GM18502 (cell line): ENCODE results near the gene MGRN1.

Experiments
- ATAC-seq: cut with Tn5 transposase; IDR thresholded peaks from one replicate; pipeline ENCODE4 v1.9.1; 2021; ENCODE audit warnings: mild to moderate bottlenecking; ENCODE audit not compliant: unreplicated experiment, poor library complexity

Gene MGRN1

DNA sequence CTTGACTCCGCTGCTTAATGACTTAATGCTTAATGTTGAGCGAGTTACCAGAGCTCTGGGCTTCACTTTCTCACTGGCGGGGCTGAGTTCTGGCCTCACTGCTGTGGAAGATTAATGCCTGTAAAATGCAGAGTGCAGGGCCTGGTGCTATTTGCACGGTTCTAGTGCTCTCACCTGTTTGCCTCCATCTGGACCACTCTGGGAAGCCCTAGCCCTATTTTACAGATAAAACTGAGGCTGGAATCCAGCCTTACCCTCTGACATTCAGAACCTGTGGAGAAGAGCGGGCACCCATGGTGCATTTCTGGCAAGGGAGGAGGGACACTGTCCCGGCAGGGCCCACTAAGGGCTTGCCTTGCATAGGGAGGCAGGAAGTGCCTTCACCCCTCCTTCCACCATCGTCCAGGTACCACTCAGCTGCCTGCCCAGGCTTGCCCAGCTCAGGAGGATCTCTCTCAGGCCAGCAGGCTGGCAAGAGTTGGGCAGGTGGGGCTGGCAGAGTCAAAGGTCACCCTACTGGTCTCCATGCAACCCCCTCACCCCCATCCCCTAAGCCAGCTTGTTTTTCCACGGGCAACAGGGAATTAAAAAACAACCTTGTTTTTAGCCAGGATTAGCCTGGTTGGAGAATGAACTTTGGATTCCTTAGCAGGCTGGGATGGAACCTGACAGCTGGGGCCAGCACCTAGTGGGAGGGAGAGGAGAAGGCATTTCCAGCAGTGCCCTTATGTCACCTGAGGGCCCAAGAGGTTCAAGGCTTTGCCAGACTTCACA is 5.8 kb upstream of the MGRN1 start:
- ATAC-seq: no peak

DNA sequence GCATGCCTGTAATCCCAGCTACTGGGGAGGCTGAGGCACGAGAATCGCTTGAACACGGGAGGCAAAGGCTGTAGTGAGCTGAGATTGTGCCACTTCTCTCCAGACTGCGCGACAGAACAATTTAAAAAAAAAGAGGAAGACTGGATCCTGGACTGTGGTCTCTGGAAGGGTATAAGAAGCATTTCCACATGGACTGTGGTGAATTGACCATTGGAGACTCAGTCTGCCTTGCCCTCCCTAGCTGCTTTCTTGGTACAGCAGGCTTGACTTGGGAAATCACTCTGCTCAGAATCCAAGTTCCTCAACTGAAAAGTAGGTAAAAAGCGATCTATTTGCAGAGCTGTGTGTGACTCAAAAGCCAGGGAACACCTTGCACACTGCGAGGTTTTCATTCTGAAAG is 1.0 kb upstream of the MGRN1 start:
- no peak for ATAC-seq

DNA sequence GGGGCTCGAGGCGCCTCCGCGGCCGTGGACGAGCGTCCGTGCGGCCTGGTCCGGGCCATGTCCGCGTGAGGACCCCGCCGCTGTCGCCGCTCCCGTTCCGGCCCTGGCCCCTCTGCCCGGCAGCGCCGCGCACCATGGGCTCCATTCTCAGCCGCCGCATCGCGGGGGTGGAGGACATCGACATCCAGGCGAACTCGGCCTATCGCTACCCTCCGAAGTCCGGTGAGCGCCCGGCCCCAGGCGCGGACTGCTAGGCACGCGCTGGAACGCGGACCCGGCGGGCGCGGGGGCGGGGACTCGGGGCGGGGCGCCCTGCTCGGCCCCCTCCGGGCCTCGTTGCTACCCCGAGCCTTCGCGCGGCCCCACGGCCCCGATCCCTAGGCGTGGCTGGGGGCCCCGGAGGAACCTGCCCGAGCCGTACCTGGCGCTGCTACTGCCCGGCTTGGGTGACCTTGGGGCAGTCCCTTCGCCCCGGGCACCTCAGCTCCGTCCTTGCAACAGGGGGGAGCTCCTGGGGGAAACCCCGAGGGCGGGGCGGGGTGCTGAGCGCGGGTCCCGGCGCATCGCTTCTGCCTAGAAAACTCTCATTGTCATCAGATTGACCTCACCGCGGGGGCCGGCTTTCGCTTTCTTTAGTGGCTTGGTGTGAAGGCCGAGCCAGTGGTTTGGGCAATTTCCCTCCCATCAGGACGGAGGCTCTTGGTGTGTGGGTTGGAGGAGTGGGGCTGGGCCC is 367 bp downstream of the MGRN1 start:
- peak; percentile 57 for ATAC-seq

DNA sequence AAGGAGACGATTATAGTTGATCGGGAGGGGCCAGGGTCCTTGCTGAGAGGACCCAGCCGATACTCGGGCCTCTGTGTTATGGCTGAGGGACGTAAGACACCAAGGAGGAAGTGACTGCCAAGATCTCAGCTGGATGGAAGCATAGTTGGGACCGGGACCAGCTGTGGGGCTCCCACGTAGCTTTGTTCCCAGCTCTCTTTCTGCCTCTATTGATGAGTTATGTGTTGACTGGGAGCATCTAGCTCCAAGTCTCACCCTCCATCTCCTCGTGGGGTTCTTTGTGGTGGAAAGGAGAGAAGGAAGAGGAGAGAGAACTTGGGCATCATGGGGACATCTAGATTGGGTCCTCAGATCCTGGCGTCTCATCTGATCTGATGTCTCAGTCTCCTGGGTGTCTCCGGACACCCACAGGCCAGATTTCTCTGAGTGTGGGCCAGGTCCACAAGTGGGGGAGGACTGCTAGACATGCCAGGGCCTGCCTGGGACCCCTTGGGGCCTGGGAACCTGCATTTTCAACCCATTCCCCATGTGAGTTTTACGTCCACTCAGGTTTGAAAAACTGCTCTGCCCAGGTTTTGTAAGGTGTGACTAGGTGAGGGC is 1.0 kb downstream of the MGRN1 start:
- ATAC-seq: no peak

DNA sequence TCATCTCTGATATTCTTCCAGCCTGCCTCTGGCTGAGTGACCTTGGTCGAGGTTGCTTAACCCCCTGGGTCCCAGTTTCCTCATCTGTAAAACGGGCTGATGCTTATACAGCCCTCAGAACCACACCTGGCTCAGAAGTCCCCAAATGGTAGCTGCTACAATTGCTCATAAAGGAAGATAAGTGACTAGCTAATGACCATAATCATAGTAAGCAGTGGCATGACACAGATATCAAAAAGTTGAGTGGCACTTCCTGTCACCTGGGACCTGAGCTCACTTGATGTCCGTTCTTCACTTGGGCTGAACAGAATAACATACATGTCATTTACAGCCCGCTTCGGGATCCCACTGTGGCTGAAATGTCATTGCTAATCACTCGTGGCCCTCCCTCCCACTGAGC is 1.8 kb downstream of the MGRN1 start:
- no peak for ATAC-seq

DNA sequence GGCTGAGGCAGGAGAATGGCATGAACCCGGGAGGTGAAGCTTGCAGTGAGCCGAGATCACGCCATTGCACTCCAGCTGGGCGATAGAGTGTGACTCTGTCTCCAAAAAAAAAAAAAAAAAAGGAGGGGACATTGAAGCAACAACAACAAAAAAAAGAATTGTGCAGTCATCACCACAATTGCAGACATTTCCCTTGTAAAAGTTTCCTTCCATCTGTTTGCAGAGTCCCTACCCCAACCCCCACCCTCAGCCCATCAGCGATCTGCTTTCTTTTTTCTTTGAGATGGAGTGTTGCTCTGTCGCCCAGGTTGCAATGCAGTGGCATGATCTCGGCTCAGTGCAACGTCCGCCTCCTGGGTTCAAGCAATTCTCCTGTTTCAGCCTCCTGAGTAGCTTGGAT is 3.7 kb downstream of the MGRN1 start:
- no peak for ATAC-seq

DNA sequence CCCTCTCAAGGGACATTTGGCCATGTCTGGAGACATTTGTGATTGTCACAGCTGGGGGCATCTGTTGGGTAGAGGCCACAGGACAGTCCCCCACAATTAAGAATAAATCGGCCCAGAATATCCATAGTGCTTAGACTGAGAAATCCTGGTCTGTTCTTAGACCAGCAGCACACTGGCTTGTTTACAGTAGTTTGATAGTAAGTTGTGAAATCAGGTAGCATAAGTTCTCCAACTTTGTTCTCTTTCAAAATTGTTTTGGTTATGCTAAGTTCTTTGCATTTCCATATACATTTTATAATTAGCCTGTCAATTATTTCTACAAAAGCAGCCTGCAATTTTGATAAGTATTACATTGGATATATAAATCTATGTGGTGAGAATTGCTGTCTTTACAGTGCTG is 6.8 kb downstream of the MGRN1 start:
- ATAC-seq: no peak

DNA sequence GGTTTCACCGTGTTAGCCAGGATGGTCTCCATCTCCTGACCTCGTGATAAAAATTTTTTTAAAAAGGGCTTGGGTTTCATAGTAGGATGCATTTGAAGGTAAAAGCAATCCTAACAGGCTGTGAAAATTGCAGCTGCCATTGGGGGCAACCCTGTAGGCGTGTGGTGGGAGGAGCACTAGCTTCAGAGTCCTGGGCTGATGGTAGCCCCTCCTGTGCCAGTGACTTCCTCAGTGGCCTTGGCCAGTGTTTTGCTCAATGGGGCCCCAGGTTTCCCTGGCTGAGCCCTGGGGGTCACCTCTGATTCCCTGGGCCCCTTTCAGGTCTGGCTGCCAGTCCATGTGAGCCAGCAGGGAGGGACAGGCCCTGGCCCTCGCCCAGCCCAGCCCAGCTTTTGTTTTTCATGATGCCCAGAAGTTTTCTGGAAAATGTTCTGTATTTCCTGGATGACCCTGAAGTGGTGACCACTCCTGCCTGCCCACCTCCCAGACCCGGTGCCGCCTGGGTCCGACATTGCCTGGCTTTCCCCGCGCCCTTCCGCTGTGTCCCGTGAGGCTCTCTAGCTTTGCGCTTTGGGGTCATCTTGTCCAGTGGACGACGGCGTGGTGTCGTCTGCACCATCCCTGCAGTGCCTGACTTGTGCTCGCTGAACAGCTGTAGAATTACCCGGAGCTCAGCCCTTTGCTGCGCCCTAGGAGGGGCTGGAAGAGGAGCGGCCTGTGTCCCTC is 9.4 kb downstream of the MGRN1 start:
- ATAC-seq: no peak

DNA sequence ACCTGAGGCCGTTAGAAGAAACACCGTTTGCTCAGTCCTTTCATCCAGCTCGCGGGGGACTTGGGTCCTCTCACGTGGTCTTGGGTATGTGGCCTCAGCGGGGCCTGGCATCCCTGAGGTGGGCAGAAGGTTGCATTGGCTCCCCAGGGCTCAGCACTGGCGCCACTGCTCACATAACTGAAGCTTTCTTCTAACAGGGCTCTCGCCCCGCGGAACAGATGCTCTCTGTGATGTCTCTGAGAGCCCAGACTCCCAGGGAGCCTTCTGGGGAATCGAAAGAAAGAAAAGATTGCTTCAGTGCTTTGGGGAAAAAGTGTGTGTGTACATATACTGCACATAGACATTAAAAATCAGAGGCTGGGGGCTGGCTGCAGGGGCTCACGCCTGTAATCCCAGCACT is 10.1 kb downstream of the MGRN1 start:
- no peak for ATAC-seq

DNA sequence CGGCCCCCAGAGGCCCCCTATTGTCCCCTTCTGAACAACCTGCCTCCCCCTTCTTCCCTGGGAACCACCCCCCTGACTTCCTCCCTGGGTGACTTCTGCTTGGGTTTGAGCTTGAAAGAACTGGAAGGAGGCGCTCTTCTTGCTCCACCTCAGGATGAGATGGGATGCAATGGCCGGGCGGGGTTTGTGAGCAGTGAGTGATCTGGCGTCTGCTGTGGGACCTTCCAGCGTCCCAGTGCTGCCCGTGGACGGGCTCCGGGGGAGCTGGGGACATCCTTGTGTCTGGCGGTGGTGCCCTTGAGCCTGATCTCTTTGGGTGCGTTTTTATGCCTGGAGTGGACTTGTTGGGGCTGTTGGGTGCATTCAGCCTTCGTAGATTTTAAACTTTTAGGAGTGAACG is 11.6 kb downstream of the MGRN1 start:
- ATAC-seq: no peak

DNA sequence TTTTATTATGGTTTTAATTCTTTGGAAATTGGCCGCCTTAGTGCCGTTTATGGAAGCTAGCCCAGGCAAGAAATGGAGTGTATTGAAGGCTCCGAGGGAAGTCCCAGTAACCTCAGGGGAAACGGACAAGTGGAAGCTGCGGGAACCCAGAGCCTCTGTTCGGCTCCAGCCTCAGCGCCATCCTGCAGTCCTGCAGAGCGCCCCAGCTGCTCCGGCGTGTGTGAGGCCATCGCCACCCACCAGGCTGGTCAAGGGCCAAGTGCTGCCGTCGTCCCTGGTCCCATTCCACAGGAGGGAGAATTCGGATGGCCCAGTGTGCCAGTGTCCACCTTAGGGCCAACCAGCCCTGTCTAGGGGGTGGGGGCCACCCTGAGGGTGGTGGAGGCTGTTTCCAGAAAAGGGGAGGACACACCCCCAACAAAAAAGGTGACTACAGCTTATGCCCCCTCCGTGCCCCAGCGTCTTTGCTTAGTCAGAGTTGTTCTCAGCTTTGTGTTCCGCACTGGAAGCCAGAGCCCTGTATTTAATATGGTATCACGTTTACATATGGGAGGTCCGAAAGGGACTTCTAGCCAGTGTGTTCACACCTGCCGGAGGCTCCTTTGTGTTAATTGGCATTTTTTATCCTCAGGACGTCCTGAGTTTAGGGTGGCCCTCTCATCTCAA is 13.0 kb downstream of the MGRN1 start:
- ATAC-seq: no peak

DNA sequence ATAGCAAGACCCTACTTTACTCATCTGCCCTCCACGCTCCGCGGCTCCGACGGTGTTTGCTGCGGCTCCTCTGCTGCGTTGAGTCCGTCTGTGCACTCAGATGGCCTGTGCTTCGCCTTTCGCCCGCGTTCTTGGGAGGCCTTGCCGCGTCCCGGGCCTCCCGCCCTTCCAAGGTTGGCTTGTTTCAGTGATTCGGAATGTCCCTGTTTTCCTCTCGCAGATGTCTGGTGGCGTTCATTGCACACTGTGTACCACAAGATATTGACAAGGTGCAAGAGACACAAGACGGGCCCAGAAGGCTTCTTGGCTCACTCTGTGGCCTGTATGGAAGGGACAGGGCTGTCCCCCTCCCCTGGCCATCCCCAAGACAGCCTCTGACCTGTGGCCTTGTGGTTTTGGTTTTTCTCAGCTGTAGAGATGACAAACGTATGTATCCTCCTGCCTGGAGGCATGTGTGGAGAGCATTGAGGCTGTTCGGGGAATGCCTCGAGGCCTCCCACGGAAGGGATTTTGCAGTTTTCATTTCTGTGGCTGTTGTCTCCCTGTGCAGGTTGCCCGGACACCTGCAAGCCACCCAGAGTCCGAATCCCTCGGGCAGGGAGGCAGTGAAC is 15.4 kb downstream of the MGRN1 start:
- no peak for ATAC-seq

DNA sequence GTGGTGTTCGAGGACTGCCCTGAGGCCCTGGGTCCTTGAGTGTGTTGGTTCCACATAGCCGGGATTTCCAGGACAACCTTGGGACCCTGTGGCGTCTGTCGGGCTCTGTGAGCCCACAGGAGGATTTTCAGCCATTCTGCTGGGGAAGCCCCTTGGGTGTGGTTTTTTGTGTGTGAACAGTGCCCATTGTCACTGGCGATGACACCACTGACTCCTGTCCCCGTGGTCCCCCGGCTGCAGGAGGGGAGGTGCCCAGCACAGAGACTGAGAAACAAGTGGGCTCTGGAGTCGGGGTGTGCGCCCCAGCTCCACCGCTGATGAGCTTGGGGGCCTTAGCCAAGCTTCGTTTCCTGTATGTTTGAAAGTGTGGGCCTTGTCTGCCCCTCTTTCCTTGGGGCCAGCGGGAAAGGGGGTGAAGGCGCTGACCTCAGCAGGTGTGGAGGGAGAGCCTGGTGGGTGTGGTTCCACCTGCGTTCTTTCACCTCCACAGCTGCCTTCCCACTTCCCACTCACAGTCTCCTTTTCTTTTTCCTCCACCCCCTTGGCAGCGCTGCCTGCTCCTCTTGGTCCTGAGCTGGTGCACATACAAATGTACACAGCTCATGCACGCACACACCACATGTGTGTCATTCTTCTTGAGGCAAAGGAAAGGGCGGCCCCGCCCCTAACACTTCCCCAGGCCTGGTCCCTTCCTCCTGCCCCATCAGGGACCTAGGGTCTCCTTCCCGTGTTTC is 16.1 kb downstream of the MGRN1 start:
- no peak for ATAC-seq

DNA sequence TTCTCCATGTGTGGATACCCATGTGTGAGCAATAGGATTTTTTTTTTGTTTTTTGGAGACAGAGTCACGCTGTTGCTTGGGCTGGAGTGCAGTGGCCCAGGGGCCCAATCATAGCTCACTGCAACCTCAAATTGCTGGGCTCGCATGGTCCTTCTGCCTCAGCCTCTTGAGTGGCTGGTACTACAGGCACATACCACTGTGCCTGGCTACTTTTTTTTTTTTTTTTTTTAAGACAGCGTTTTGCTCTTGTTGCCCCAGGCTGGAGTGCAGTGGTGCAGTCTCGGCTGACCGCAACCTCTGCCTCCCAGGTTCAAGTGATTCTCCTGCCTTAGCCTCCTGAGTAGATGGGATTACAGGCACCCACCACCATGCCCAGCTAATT is 16.7 kb downstream of the MGRN1 start:
- ATAC-seq: no peak

DNA sequence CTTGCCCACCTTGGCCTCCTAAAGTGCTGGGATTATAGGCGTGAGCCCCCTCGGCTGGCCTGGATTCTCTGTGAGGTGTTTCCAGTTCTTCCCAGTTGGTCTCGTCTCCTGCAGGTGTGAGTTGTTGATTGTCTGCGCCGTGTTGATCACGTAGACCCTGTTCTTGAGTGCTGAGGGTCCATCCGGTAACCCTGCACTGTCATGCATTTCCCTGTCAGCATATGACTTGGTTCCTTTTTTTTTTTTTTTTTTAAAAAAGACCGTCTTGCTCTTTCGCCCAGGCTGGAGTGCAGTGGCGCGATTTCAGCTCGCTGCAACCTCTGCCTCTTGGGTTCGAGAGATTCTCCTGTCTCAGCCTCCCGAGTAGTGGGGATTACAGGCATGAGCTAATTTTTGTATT is 17.3 kb downstream of the MGRN1 start:
- no peak for ATAC-seq

DNA sequence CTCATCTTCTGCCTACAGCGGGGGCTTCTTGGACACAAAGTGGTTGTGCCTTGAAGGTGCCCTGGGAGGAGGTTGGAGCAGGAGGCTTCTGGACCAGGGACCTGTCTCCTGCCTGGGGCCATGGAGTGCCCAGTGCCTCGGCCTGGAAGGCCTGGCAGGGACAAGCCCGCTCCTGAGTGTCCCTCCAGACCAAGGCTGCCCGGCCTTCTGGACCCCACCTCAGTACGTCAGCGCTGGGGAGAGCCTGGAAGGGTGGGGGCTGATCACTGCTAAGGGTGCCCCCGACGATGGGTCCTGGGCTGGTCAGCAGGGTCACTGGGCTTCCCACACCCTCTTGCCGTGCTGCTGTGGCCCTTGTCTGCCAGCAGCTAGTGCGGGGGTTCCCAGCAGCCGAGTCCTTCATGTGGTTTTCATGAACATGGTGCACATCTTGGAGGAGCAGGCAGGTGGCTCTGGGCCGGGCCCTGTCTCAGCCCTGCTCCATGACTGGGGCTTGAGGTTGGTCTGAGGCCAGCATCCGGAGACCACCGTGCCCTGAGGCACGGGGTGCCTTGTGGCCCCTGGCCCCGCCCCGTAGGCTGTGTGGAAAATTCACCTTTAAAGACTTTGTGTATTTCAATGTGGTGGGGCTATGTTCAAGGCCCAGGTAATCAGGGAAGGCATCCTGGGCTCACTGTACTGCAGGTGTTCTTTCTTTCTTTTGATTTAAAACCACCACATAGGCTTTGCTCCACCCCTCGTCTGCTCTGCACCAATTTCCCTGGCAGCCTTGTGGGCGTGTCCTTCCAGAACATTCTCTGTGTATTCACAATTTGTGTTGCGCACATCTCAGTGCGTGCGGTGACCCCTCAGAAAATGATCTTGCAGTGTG is 22.4 kb downstream of the MGRN1 start:
- no peak for ATAC-seq

DNA sequence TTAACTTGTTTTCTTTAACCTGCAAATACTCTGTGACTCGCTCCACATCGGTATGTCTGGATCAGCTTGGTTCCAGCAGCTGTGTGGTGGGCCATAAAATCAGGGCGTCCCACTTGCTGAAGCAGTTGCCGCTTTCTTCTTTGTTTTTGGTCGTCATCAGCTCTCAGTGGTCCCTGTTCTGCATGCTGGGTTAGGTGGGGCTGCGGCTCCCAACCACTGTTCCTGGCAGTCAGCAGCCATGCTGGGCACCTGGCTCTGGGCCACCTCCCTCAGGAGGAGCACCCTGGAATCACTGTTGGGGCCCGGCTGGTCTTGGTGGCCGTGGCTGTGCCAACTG is 23.0 kb downstream of the MGRN1 start:
- ATAC-seq: no peak

DNA sequence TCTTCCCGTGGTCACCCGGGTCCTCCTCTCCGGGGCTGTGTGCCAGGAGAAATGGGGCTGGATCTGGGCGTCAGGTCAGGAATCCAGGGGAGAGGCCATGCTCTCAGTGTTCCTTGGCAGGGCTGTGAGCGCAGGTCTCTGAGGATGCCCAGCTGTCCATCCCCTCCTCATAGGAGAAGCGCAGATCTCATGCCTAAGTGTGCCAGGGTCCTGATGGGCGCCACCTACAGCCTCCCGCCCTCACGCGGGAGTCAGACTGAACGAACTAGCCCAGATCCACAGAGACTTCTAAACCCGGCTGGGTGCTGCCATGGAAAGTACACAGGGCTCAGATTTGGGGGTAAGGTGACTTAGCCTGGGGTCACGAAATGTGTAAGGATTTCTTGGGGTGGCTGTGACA is 24.3 kb downstream of the MGRN1 start:
- no peak for ATAC-seq
